CD14-positive monocyte (primary cell): Measurements from ENCODE around the gene UGT1A10. TPM values are rescaled to one million over a fixed set of nuclear protein-coding genes. Genes with fewer than 3 reads are reported as not detected.

Source experiments
- DNase-seq, 3 donors: peaks; one replicate each; pipeline ENCODE4 v3.0.0-alpha.2; 2011 to 2022
- H2AFZ ChIP-seq: 2 replicates; pipeline ENCODE4 v1.6.0; 2012; ENCODE audit warnings: mild to moderate bottlenecking, low read depth, low read length, inconsistent platforms; ENCODE audit not compliant: insufficient read depth, poor library complexity, severe bottlenecking
- H3K27ac ChIP-seq, 2 donors: 1 replicate in 1 of 2; 2 replicates in 1 of 2; pipeline ENCODE4 v1.5.1; 2012 to 2013; ENCODE audit warnings: low read length in 2 of 2, control low read depth in 1 of 2, inconsistent platforms in 1 of 2, low read depth in 1 of 2, mild to moderate bottlenecking in 1 of 2
- H3K27me3 ChIP-seq, 2 donors: one replicate each; pipeline versions ENCODE4 v1.6.0 to v1.6.1; 2011 to 2013; ENCODE audit warnings: low read length in 2 of 2; ENCODE audit not compliant: control insufficient read depth in 2 of 2, insufficient read depth in 2 of 2
- H3K36me3 ChIP-seq, 2 donors: replicated peaks in 1 of 2; 1 replicate in 1 of 2; 2 replicates in 1 of 2; pipeline versions ENCODE4 v1.5.1 to v1.6.1; 2012 to 2013; ENCODE audit warnings: low read length in 2 of 2, control low read depth in 1 of 2, inconsistent platforms in 1 of 2, mild to moderate bottlenecking in 1 of 2; ENCODE audit not compliant: insufficient read depth in 2 of 2, control insufficient read depth in 1 of 2
- H3K4me1 ChIP-seq, 2 donors: 1 replicate in 1 of 2; 2 replicates in 1 of 2; pipeline versions ENCODE4 v1.5.1 to v1.6.1; 2012 to 2013; ENCODE audit warnings: low read length in 2 of 2, control low read depth in 1 of 2, inconsistent platforms in 1 of 2, mild to moderate bottlenecking in 1 of 2, moderate library complexity in 1 of 2; ENCODE audit not compliant: insufficient read depth in 2 of 2, control insufficient read depth in 1 of 2
- H3K4me2 ChIP-seq: replicated peaks from 2 replicates; pipeline ENCODE3; 2012; ENCODE audit warnings: low read length, moderate library complexity, mild to moderate bottlenecking; ENCODE audit not compliant: poor library complexity, severe bottlenecking; ENCODE audit errors: extremely low read depth
- H3K4me3 ChIP-seq, 3 experiments: fragments of 200-600 bp in 1 of 3; sonication (generic) in 1 of 3; replicated peaks in 1 of 3; 1 replicate in 2 of 3; 2 replicates in 1 of 3; pipeline ENCODE4 v1.5.1; 2011 to 2013; ENCODE audit warnings: low read length in 3 of 3, mild to moderate bottlenecking in 3 of 3, control low read depth in 2 of 3, low read depth in 2 of 3, inconsistent platforms in 1 of 3, moderate library complexity in 1 of 3
- H3K79me2 ChIP-seq: 2 replicates; pipeline ENCODE4 v1.6.0; 2012; ENCODE audit warnings: mild to moderate bottlenecking, control low read depth, inconsistent platforms, low read length, moderate library complexity; ENCODE audit not compliant: insufficient read depth
- H3K9ac ChIP-seq: 2 replicates; pipeline ENCODE4 v1.6.0; 2017; ENCODE audit warnings: low read length, mild to moderate bottlenecking; ENCODE audit not compliant: insufficient read depth, poor library complexity, severe bottlenecking
- H3K9me3 ChIP-seq, 2 donors: replicated peaks in 1 of 2; 1 replicate in 1 of 2; 2 replicates in 1 of 2; pipeline versions ENCODE4 v1.5.1 to v1.6.1; 2012 to 2013; ENCODE audit warnings: low read length in 2 of 2, control low read depth in 1 of 2; ENCODE audit not compliant: control insufficient read depth in 1 of 2, insufficient read depth in 1 of 2
- H4K20me1 ChIP-seq: 2 replicates; pipeline ENCODE4 v1.6.0; 2012; ENCODE audit warnings: mild to moderate bottlenecking, low read length, control low read depth, moderate library complexity; ENCODE audit not compliant: insufficient read depth
- H3K27ac Mint-ChIP-seq, 7 donors: one replicate each; pipeline ENCODE4 v1.8.0; 2020; ENCODE audit warnings: mild to moderate bottlenecking in 7 of 7, mixed read lengths in 7 of 7, moderate library complexity in 6 of 7, inconsistent platforms in 2 of 7
- H3K27me3 Mint-ChIP-seq, 3 donors: one replicate each; pipeline ENCODE4 v1.8.0; 2021 to 2022; ENCODE audit warnings: low read depth in 3 of 3, mild to moderate bottlenecking in 3 of 3, mixed read lengths in 3 of 3, moderate library complexity in 3 of 3, inconsistent platforms in 1 of 3
- H3K36me3 Mint-ChIP-seq, 2 donors: one replicate each; pipeline ENCODE4 v1.8.0; 2020; ENCODE audit warnings: mixed read lengths in 2 of 2, inconsistent platforms in 1 of 2, mild to moderate bottlenecking in 1 of 2
- H3K4me1 Mint-ChIP-seq: one replicate; pipeline ENCODE4 v1.8.0; 2020; ENCODE audit warnings: mild to moderate bottlenecking, mixed read lengths
- H3K4me3 Mint-ChIP-seq, 2 donors: one replicate each; pipeline ENCODE4 v1.8.0; 2020; ENCODE audit warnings: mild to moderate bottlenecking in 2 of 2, mixed read lengths in 2 of 2, moderate library complexity in 1 of 2
- H3K9me3 Mint-ChIP-seq, 7 donors: one replicate each; pipeline ENCODE4 v1.8.0; 2020 to 2022; ENCODE audit warnings: mixed read lengths in 7 of 7, mild to moderate bottlenecking in 6 of 7, moderate library complexity in 6 of 7, inconsistent platforms in 2 of 7
- WGBS: methylation state at CpG from one replicate; pipeline ENCODE4 v1.1.5; 2013; ENCODE audit warnings: missing lambda C conversion rate; ENCODE audit not compliant: insufficient coverage; 5-methylcytosine and 5-hydroxymethylcytosine counted together
- intact Hi-C, 2 donors: fragments of 100-400 bp; cut with micrococcal nuclease; formaldehyde crosslinking; loops; one replicate each; pipeline versions ENCODE4 v1.15.0 to v1.15.1; 2023
- polyA plus RNA-seq, 3 donors: library from polyadenylated mRNA; depleted of rRNA in 1 of 3; unstranded in 2 of 3; stranded (reverse) in 1 of 3; fragments of 300-500 nt in 2 of 3; fragments of >200 nt in 1 of 3; fragmentation: Illumina TruSeq in 2 of 3; gene quantifications; 1 replicate in 2 of 3; 2 replicates in 1 of 3; pipeline ENCODE4 v1.2.3, GENCODE V29; 2012 to 2021
- TF ChIP-seq, protein P1 (sequence below): fragments of 200-600 bp; IDR thresholded peaks from one replicate; pipeline ENCODE4 v1.8.0; 2022; ENCODE audit warnings: antibody characterized with exemption, mild to moderate bottlenecking

The UGT1A10 gene
- polyA plus RNA-seq, 3 donors, result not detected

DNA sequence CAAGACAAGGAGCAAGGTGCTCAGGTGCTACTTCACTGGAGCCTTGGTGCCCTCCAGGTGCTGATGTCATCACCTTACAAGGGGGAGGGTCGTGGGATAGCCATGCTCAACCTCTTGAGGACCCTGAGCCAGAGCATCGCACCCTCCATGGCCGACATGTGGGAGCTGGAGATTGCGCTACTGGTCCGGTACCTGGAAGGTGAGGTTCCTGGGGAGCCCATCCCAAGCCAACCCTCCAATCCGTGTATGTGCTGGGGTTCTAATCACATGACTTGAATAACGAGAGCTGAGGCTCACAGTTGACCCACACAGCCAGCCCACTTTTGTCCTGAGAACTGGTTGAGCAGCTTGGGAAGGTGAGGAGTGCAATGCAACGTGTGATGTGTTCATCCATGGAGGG lies 167.7 kb downstream of the UGT1A10 start:
- intact Hi-C loops, result no loop called here
- Histone ChIP-seq H3K9me3 (no peaks in the 10 kb centered on the region), H4K20me1 (no peaks in the 10 kb centered on the region), H3K36me3 (no peaks in the 10 kb centered on the region), H3K4me2 (no peak overlapping the region), H3K79me2 (no peaks in the 10 kb centered on the region), H3K27ac (no peak overlapping the region), H3K4me3 (no peak overlapping the region), H2AFZ (no peak overlapping the region), H3K4me1 (no peaks in the 10 kb centered on the region), H3K9ac (no peak overlapping the region), H3K27me3 (no peaks in the 10 kb centered on the region)
- DNase-seq, result no peak
- Mint-ChIP-seq H3K27me3 (peaks cover 3 to 9% (median 8%) of the 10 kb centered on the region in 3 donors), H3K4me3 (no peak overlapping the region), H3K27ac (no peak overlapping the region), H3K9me3 (peaks cover 0 to 4% (median 1%) of the 10 kb centered on the region in 7 donors), H3K36me3 (no peaks in the 10 kb centered on the region), H3K4me1 (no peaks in the 10 kb centered on the region)
- TF ChIP-seq, protein P1, sequence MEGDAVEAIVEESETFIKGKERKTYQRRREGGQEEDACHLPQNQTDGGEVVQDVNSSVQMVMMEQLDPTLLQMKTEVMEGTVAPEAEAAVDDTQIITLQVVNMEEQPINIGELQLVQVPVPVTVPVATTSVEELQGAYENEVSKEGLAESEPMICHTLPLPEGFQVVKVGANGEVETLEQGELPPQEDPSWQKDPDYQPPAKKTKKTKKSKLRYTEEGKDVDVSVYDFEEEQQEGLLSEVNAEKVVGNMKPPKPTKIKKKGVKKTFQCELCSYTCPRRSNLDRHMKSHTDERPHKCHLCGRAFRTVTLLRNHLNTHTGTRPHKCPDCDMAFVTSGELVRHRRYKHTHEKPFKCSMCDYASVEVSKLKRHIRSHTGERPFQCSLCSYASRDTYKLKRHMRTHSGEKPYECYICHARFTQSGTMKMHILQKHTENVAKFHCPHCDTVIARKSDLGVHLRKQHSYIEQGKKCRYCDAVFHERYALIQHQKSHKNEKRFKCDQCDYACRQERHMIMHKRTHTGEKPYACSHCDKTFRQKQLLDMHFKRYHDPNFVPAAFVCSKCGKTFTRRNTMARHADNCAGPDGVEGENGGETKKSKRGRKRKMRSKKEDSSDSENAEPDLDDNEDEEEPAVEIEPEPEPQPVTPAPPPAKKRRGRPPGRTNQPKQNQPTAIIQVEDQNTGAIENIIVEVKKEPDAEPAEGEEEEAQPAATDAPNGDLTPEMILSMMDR, result no peak
- WGBS, result 70% methylated on average over 4 of the region's 8 CpGs

DNA sequence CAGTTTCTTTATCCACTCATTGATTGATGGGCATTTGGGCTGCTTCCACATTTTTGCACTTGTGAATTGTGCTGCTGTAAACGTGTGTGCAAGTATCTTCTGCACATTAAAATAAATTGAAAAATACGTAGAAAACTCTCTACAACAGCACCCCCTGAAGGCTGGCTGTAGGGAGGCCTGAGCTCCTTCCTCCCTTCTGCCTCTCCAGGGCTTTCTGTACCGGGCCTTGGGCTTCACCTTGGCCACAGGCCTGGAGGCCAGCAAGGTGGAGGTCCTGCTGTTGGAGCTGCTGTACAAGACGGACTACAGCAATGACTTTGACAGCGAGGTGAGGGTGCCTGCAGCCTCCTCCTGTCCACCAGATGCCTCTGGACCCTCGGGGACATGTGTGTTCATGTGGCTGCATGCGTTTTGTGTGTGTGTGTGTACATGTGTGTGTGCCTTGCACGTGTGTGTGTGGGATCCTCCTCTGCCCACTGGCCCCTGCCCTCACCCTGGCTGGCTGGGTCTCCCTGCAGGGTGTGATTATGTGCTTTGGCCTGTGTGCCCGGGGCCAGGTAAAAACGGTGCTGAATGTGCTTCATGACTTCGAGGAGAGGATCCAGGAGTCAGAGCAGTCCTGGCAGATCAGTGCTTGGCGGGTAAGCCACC lies 171.1 kb downstream of the UGT1A10 start:
- Mint-ChIP-seq H3K36me3 (no peaks in the 10 kb centered on the region), H3K27ac (no peak overlapping the region), H3K9me3 (peaks cover 0 to 5% (median 2%) of the 10 kb centered on the region in 7 donors), H3K4me3 (no peak overlapping the region), H3K27me3 (peaks cover 3 to 5% (median 5%) of the 10 kb centered on the region in 3 donors), H3K4me1 (no peaks in the 10 kb centered on the region)
- no peak overlapping the region for H2AFZ ChIP-seq
- H3K27ac ChIP-seq, result no peak overlapping the region
- TF ChIP-seq, protein P1, result no peak
- no peaks in the 10 kb centered on the region for H4K20me1 ChIP-seq
- H3K36me3 ChIP-seq, result no peaks in the 10 kb centered on the region
- H3K4me1 ChIP-seq, result no peaks in the 10 kb centered on the region
- no peaks in the 10 kb centered on the region for H3K27me3 ChIP-seq
- H3K79me2 ChIP-seq, result no peaks in the 10 kb centered on the region
- no peak for DNase-seq
- H3K9ac ChIP-seq, result no peak overlapping the region
- H3K4me3 ChIP-seq, result no peak overlapping the region
- no peaks in the 10 kb centered on the region for H3K9me3 ChIP-seq
- intact Hi-C loops, result no loop called here
- WGBS, result 81% methylated on average over 5 of the region's 12 CpGs
- H3K4me2 ChIP-seq, result no peak overlapping the region
